ENCODE data around the gene TFIP11.

The TFIP11 gene

DNA sequence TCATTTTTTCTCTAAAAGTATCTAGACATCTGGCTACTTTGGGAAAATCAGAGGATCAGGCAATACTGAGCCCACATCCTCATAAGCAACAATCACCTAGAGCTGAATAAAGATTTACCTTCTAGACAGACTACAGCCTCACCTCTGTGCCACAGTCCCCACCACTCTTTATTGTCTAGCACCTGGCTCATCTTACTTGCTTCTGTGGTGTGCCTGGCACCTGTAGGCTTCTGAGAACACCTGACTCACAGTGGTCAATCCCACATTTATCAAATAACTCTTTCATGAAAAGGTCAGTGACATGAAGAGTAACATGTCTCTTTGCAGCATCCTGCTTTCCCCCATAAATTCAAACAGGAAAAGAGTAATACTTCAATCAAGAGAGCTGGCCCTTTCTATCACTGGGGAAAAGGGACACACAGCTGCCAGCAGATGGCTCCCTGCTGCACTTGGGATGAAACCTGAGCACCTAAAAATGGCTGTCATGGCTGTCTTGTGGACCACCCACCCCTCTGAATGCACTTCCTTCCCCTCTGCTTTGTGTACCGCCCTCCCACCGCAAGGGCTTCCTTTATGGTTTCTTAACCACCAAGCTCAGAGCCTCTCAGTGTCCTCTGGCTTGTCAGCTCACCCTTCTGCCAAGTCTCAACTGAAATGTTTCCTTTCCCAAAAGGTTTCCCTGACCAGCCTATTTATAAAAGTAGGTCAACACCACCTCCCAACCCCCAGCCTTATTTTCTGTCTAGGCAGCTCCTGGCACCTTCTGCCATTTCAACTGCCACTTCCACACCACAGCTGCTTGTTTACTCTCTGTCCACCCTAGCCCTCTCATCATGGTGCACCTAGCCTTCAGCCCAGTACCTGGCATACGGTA is 9.3 kb downstream of the TFIP11 start:
- DNase-seq: no peak

DNA sequence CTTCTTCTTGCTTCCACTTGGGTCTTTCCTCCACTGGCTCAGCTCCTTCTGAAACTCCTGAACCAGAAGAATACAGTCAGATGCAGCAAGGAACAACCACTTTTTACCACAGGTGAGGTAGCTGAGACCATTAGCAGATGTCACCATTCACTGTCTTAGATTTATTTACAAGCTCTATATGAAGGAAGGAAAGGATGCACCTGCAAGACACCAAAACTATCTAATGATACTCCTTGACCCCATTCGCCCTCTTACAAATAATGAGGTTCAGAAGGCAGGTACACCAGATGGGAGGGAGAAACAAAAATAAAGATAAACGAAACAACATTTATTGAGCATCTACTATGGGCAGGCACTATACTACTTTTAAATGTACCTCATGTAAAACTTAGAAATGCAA is 10.3 kb downstream of the TFIP11 start:
- DNase-seq: no peak

DNA sequence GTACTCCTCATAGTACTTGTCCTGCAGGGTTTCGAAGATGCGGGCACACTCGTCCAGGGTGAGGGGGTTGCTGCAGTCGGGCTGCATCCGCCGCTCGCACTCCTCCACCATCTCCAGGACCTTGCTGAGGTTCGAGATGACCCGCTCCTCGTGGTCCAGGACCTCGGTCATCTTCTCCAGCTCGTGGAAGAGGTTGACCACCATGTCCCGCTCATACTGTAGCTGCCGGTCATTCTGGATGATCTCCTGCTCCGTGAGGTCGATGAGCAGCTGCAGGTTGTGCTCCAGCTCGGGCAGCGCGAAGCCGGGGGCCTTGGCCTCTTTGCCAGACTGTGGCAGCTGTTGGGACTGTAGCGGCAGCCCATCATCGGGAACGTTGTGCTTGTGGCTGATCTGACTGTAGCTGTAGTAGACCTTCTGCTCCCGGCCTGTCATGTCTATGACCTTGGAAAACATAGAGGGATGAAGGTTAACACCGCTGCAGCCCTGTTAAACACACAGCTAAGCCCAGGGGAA is 13.0 kb downstream of the TFIP11 start:
- no peak for DNase-seq

DNA sequence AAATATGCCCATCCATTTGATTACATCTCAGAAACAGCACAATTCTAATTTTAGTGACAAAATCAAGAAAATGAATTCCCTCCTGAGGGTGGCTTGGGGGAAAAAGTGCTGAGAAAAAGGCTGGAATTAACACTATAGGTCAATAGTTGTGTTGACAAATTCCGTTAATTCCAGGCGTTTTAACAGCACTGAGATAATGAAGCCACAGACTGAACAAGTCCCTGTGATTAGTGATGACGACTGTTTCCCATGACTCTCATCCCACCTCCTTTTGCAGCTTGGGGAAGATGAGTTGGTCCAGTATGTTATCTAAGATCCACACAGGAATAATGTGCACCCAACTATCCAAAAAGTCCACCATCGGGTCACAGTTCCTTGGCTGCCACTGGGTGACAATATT is 15.8 kb downstream of the TFIP11 start:
- no peak for DNase-seq

DNA sequence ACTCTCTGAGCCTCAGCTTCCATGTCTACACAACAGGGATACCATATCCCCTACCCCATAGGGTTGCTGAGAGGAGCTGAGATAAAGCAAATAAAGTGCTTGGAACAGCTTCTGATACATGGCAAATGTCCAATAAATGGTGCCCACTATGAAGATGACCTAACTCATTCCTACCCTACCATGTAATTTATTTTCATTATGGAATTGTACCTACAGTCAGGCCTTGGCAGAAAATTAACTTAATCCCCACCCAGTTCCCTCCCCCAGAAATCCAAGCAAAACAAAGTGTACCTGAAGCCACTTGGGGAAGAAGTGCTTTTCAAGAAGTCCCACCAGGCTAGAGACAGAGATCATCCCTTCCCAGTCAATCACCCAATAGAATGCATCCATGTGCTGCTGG is 17.8 kb downstream of the TFIP11 start:
- no peak for DNase-seq

DNA sequence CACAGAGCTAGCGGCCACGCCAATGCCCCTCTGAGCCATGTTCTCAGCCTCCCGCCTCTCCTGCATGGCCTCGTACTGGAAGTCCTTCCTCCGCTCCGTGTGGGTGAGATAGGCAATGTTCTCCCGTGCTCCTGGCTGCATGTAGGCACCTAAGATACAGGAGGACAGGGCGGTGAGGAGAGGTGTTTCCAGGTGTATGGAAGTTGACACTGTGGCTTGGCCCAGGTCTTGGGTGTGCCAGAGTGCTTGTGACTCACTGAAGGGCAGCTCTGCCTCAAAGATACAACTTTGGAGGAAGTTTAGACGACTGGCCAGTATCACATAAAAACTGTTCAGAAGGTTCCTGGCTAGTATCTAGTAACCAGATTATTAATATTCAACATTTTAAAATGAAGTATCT is 20.1 kb downstream of the TFIP11 start:
- DNase-seq: no peak

DNA sequence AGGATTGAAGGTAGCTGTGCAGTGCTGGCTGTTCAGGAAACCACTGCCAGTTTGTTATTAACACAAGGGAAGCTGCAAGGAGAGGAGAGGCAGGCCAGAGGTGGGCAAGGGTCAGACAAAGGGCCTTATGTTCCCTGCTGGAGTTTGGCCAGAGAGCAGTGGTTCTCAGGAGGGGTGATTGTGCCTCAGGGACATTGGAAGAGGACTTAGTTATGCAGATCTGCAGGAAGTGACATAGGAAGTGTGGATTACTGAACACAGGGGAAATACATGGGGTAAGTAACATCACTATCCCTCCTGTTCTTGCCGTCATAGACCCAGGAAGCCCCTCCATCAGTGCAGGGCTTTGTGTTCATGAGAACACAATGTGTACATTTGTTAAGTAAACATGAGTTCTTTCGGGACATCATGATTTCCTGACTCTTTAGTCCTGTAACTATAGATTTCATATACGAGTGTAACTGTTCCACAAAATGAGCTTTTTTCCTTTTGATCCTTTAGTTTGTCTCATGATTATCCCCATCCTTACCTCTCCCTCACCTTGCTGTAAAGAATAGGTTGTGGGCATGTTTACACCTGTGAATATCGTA is 22.7 kb downstream of the TFIP11 start:
- no peak for DNase-seq

DNA sequence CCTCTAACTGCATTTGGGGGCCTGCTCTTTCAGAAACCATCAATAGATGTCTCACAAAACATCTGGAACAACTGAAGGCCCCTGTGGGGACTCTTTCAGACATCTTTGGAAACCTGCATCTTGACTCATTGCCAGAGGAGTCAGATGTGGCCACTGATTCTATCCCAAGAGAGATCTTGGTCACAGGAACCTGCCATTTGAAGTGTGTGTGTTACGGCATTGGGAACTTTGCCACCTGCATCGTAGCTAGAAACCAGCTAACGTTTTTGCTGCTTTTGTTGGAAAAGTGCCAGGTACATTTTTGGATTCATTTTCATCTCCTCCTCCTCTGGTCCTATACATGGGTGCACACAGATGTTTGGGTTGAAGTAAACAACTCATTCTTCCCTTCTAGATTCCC is 24.3 kb downstream of the TFIP11 start:
- no peak for DNase-seq

DNA sequence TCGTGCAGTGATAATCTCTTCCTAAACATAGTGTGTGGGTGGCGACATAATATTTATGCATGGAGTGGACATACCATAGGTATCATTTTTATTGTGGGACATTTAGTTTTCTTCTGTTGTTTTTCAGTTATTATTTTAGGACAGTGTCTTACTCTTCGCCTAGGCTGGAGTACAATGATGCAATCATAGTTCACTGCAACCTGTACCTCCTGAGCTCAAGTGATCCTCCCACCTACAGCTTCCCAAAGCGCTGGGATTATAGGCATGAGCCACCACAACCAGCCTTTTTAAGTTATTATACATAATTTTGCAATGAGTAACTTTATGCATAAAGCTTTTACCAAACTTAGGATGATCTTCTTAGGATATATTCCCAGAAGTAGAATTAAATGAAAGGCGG is 25.9 kb downstream of the TFIP11 start:
- DNase-seq: no peak

DNA sequence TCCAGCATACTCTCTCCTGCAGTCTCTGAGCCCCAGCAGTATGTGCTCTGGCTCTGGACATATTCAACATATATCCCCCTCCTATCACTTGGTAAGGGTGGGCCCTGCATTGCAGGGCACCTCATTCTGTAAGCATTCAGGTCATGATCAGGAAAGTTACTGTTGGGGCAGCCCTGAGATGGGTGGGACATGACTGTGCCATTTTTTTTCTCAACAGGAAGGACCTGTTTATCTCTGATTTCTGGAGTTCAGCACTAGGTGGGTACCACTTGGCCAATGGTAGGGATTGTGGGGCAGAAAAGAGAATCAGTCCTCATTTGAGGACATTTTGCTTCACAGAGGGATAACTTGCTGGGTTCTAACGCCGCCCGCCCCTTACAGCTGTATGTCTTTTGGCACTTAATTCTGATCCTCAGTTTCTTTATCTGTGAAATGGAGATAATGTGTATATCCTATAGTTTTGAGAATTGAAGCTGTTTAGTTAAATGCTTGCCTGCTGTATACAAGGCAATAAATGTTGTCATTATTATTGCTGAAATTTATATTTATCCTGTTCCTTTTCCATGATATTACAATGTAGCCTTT is 26.4 kb downstream of the TFIP11 start:
- no peak for DNase-seq

DNA sequence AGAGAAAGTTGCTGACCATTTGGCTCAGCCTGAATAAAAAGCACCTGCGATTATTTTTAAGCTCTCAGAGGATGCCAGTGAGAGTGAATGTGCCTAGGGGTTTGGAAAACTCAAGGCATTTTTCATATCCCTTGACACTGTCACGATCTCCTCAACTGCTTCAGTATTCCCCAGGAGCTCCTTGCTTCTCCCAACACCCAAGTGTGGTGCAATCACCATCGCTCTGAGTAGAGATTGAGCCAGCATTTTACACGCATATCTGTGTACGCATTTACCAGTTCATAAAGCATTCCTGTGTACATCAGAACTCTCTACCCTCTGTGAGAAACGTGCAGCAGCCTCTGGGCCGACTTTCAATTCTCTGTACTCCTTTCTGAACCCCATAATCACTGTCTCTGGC is 27.3 kb downstream of the TFIP11 start:
- DNase-seq: no peak

DNA sequence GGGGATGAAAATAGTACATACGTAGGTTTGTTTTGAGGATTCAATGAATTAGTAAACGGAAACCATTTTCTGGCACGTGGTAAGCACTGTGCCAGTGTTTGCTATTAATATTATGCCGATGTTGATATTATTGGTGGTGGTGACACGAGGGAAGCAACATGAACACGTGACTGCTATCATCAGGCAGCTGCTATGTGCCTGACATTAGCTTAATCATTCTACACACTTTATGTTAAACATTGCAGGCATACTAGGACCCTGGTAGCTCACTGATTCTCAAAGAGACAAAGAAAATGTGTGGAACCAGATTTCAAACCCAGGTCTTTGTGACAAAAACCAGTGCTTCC is 27.9 kb downstream of the TFIP11 start:
- no peak for DNase-seq

DNA sequence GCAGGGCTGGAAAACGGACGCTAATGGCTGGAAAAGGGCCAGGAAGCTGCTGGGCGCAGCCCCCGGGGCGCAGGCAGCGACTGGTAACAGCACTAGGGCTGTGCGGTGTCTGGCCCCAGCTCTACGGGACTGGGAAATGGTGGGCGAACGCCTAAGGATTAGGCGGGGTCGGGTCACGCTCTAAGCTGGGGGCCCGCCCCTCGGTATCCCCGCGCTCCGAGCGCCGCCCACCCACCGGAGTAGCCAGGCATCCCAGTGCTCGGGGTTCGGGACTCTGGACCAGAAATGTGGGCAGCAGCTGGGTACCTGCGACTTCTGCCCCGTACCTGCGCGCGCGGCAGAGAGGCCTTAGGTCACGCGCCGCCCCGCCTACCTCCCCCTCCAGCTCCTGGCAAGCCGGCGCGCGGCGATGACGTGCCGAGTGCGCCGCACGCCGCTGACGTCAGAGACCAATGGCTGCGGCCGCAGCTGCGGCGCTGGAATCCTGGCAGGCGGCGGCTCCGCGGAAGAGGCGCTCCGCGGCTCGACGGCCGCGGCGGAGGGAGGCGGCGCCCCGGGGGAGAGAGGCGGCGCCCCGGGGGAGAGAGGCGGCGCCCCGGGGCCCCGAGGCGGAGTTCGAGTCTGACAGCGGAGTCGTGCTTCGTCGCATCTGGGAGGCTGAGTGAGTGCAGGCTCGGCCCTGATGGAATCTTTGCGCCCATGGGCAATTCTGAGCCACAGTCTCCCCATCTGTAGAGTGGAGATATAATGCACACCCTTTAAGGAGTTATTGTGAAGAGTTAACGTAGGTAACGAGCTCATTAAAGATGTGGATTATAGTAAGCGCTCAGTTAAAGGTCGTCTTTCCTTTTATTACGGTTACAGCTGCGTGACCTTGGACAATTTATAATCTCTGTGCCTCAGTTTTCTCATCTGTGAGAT is 28.6 kb downstream of the TFIP11 start, which contains the start of the genes HPS4 and SRRD:
TSS of gene HPS4 (minus strand) at position 345 of the 921 bp plus-strand sequence. CDS start 2,021 bp downstream, outside the sequence.
TSS of gene SRRD (plus strand) at position 439 of the 921 bp plus-strand sequence. CDS start at position 453, 14 bp downstream.
- peak; percentile 62 for DNase-seq

DNA sequence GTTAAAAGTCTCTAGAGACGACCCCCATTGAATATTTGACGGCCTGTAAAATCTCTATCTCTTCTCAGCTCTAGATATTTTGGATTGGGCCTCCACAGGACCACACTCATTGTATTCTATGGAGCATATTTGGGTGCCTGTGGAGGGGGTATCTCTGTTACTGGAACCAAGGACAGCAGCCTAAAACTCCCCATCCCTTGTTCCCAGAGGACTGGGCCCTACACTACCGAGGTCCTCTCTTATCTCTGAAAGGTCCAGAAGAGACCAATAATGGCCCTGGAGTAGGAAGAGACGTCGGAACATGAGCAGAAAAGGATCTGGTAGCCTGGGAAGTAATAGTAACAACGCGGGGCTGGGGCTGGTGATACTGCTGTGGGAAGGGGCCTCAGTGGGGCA is 29.2 kb downstream of the TFIP11 start:
- no peak for DNase-seq

DNA sequence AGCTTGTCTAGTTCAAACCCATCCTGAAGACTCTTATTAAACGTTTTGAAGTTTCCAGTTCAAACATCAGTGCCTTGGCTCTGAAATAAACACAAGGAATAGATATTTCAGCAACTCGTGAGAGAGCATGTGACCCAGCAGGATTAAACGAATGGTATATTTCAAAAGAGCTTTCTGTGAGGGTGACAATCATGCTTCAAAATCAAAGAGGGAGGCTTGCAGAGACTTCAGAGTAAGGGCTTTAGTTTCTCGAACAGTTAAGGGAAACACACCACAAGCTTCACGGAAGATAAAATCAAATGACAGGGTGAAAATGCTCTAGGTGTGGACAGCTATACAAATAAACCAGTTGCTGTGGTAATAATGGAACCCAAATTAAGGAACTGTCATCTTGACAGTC is 30.1 kb downstream of the TFIP11 start:
- no peak for DNase-seq

DNA sequence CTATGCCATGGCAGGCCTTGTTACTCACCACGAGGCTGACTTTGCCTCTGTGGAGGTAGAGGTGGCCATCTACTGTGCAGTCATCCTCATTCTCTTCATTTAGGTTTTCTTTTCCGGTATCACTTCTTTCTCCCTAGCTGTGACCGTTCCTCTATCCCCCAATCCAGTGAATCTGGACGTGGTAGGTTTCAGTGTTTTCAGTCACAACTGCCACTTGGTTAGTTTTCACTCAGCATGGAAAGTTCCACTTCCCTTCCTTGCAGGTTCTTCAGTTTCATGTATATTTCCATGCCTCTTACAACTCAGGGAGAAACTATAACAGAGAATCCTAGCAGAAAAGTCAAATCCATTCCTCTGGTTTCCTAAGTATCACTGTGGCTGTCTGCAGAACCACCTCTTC is 30.6 kb downstream of the TFIP11 start:
- no peak for DNase-seq

DNA sequence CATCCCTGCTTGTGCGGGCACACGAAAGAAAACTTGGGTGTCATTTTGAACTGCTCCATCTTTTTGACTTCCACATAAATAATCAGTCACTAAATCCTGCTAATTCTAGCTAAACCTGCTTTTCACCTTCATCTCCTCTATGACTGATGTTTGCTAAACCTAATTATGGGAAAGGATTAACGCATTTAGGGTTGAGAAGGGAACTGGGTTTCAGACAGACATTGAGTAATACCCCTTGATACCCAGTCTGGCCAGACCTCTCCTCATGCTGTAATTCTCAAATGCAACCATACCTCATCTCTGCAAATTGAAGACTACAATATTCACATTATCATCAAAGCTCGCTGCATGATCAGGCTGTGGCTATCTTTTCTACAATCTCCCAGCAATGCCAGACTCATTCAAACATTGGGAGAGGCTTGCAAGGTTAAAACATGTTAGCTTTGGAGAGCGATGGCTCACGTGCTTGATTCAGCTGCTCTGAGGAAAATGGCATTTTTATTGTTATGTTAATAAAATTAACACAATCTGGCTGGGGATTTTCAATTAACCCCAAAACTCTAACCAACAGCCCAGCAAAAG is 31.1 kb downstream of the TFIP11 start:
- no peak for DNase-seq

DNA sequence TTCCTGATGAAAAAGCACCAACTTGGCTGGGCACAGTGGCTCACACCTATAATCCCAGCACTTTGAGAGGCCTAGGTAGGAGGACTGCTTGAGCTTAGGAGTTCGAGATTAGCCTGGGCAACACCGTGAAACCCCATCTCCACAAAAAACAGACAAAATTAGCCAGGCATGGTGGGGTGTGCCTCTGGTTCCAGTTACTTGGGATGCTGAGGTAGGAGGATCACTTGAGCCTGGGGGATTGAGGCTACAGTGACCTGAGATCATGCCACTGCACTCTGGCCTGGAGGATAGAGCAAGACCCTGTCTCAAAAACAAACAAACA is 31.7 kb downstream of the TFIP11 start:
- DNase-seq: no peak

DNA sequence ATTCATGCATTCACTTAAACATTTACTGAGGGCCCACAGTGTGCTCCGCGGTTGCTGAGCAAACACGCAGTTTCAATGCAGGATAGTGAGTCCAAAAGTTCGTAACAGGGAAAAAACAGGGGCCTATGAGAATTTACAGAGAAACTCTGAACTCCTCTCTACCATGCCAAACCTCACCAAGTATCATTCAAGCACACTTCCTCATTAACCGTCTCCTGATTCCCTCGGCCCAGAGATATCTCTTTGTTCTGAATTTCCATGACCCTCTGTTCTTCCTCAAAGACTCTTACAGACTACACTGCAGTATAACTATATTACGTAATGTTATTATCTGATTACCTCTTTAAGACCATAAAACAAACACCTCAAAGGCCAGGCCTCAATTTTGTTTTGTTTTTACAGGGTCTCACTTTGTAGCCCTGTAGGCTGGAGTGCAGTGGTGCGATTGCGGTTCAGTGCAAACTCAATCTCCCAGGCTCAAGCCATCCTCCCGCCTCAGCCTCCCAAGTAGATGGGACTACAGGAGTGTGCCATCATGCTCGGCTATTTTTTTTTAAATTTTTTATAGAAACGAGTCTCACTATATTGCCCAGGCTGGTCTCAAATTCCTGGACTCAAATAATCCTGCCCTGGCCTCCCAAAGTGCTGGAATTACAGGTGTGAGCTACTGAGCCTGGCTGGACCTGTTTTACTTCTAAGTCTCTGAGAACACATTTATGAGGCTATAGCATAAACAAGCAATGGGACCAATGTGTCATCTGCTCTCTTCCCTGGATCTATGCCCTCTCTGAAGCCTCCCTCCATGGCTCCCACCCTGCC is 32.3 kb downstream of the TFIP11 start:
- DNase-seq: no peak

DNA sequence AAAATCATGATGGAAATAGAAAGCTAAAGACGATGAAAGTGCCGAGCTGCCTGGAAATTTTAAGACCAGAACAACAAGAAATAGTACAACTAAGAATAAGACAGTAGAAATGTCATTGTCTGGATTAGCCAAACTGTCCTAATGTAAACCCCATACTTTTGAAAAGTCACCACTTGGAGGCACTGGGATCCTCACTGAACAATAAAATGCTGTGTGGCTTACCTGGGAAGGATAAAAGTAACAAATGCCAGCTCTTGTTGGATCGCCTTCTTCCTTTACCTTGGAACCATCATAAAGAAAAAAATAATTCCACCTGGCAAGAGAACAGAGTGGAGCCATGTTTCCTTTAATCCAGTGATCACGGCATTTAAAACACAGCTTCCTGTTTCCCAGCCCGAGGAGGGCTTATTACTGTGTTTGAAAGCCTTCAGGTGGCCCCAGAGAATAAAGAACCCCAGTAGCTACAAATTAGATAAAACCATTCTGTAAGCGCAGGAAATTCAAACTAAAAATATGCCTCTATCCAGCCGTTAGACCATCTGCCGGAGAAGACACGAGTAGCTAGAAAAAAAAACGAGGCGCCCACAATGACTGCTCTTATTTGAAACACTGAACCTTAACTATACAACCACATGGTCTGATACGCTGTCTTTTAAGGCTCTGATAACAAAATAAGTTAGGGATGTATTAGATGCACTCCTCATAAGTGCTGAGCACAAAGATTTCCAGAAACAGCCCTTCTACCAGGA is 33.1 kb downstream of the TFIP11 start:
- no peak for DNase-seq

DNA sequence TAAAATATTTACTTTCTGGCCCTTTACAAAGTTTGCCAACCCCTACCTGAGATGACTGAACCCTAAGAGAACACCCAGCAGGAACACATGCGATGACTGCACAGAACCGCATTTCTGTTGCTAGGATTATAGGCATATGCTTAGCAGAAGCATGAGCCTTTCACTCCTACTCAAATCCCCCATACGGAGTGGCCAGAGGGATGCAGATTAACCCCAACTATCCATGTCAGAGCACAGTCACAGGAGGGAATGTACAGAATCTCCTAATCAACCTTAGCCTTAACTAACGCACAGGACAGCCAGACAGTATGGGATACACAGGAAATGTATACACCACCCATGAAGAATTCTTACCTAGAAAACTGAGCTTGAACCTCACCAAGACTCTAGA is 34.9 kb downstream of the TFIP11 start:
- no peak for DNase-seq

Measured in 8988T (cell line).